HepG2 (cell line): ENCODE measurements around the gene LCN12.

Experiments
- ATF2 ChIP-seq: sonication (generic); formaldehyde crosslinking; IDR thresholded peaks from 2 replicates; pipeline ENCODE4 v1.4.0; 2020; ENCODE audit warnings: missing genetic modification reagents
- E2F5 ChIP-seq: sonication (generic); formaldehyde crosslinking; conservative IDR thresholded peaks from 2 replicates; pipeline ENCODE4 v1.4.0; 2020; ENCODE audit warnings: missing genetic modification reagents
- EEA1 ChIP-seq: sonication (generic); formaldehyde crosslinking; IDR thresholded peaks from 2 replicates; pipeline ENCODE4 v1.5.1; 2020; ENCODE audit warnings: mild to moderate bottlenecking, missing genetic modification reagents, borderline replicate concordance
- MAFK ChIP-seq, 2 experiments: IDR thresholded peaks in 1 of 2; conservative IDR thresholded peaks in 1 of 2; 2 replicates each; pipeline ENCODE4 v1.6.1; 2011; ENCODE audit warnings: improper control_type of control experiment in 2 of 2, low read length in 2 of 2
- SAP130 ChIP-seq: IDR thresholded peaks from 2 replicates; pipeline ENCODE4 v1.6.1; 2016; ENCODE audit warnings: low read depth
- TERF1 ChIP-seq: sonication (generic); formaldehyde crosslinking; IDR thresholded peaks from 2 replicates; pipeline ENCODE4 v1.8.0; 2022; ENCODE audit warnings: mild to moderate bottlenecking, missing genetic modification reagents, moderate library complexity
- ZBTB21 ChIP-seq: sonication (generic); formaldehyde crosslinking; IDR thresholded peaks from 2 replicates; pipeline ENCODE4 v1.4.0; 2020; ENCODE audit warnings: missing genetic modification reagents
- ZNF709 ChIP-seq: sonication (generic); formaldehyde crosslinking; IDR thresholded peaks from 2 replicates; pipeline ENCODE4 v1.5.0; 2020; ENCODE audit warnings: mild to moderate bottlenecking, missing genetic modification reagents
- TF ChIP-seq, protein P1 (sequence below), 2 experiments: IDR thresholded peaks; 2 replicates each; pipeline ENCODE4 v1.6.1; 2011 to 2012; ENCODE audit warnings: low read length in 2 of 2, borderline replicate concordance in 1 of 2, low read depth in 1 of 2, mild to moderate bottlenecking in 1 of 2, moderate library complexity in 1 of 2
- TF ChIP-seq, protein P2 (sequence below): sonication (generic); formaldehyde crosslinking; IDR thresholded peaks from 2 replicates; pipeline ENCODE4 v1.5.0; 2020; ENCODE audit warnings: mild to moderate bottlenecking, missing genetic modification reagents, moderate library complexity
- TF ChIP-seq, protein P3 (sequence below): sonication (generic); formaldehyde crosslinking; conservative IDR thresholded peaks from 2 replicates; pipeline ENCODE4 v1.8.1; 2023; ENCODE audit warnings: missing genetic modification reagents
- TF ChIP-seq, protein P4 (sequence below): sonication (generic); formaldehyde crosslinking; IDR thresholded peaks from 2 replicates; pipeline ENCODE4 v1.4.0; 2020; ENCODE audit warnings: missing genetic modification reagents

DNA sequence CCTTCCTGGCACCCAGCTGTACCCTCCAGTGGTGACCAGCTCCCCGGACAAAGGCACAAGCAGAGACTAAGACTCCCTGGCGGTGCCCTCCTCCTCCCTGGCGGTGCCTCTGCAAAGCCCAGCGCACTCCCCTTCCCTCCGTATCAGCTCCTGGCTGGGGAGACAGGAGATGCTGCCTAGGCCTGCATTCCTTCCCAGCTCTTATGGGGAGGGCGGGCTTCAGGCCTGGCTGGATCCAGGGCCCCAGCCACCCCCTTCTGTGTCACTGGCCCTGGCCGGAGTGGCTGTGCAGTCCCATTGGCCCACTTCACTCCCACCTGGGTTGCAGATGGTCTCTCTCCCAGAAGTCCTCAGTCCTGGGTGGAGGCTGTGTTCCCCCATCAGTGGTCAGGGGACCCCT lies 6.4 kb downstream of the LCN12 start:
- TF ChIP-seq, protein P1, sequence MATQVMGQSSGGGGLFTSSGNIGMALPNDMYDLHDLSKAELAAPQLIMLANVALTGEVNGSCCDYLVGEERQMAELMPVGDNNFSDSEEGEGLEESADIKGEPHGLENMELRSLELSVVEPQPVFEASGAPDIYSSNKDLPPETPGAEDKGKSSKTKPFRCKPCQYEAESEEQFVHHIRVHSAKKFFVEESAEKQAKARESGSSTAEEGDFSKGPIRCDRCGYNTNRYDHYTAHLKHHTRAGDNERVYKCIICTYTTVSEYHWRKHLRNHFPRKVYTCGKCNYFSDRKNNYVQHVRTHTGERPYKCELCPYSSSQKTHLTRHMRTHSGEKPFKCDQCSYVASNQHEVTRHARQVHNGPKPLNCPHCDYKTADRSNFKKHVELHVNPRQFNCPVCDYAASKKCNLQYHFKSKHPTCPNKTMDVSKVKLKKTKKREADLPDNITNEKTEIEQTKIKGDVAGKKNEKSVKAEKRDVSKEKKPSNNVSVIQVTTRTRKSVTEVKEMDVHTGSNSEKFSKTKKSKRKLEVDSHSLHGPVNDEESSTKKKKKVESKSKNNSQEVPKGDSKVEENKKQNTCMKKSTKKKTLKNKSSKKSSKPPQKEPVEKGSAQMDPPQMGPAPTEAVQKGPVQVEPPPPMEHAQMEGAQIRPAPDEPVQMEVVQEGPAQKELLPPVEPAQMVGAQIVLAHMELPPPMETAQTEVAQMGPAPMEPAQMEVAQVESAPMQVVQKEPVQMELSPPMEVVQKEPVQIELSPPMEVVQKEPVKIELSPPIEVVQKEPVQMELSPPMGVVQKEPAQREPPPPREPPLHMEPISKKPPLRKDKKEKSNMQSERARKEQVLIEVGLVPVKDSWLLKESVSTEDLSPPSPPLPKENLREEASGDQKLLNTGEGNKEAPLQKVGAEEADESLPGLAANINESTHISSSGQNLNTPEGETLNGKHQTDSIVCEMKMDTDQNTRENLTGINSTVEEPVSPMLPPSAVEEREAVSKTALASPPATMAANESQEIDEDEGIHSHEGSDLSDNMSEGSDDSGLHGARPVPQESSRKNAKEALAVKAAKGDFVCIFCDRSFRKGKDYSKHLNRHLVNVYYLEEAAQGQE (IDR thresholded peaks at IDR 0.05; ENCODE audit: borderline replicate concordance in 1 of 2, low read depth in 1 of 2, low read length in 2 of 2): no peak
- no peak for TF ChIP-seq ZBTB21
- TF ChIP-seq E2F5: no peak
- TF ChIP-seq ZNF709 (CRISPR knock-in tag): no peak
- TF ChIP-seq EEA1: no peak
- TF ChIP-seq, protein P2, sequence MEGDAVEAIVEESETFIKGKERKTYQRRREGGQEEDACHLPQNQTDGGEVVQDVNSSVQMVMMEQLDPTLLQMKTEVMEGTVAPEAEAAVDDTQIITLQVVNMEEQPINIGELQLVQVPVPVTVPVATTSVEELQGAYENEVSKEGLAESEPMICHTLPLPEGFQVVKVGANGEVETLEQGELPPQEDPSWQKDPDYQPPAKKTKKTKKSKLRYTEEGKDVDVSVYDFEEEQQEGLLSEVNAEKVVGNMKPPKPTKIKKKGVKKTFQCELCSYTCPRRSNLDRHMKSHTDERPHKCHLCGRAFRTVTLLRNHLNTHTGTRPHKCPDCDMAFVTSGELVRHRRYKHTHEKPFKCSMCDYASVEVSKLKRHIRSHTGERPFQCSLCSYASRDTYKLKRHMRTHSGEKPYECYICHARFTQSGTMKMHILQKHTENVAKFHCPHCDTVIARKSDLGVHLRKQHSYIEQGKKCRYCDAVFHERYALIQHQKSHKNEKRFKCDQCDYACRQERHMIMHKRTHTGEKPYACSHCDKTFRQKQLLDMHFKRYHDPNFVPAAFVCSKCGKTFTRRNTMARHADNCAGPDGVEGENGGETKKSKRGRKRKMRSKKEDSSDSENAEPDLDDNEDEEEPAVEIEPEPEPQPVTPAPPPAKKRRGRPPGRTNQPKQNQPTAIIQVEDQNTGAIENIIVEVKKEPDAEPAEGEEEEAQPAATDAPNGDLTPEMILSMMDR: no peak
- TF ChIP-seq, protein P3, sequence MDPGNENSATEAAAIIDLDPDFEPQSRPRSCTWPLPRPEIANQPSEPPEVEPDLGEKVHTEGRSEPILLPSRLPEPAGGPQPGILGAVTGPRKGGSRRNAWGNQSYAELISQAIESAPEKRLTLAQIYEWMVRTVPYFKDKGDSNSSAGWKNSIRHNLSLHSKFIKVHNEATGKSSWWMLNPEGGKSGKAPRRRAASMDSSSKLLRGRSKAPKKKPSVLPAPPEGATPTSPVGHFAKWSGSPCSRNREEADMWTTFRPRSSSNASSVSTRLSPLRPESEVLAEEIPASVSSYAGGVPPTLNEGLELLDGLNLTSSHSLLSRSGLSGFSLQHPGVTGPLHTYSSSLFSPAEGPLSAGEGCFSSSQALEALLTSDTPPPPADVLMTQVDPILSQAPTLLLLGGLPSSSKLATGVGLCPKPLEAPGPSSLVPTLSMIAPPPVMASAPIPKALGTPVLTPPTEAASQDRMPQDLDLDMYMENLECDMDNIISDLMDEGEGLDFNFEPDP (CRISPR knock-in tag): no peak
- TF ChIP-seq TERF1 (CRISPR knock-in tag): no peak
- TF ChIP-seq ATF2 (CRISPR knock-in tag): no peak
- TF ChIP-seq, protein P4, sequence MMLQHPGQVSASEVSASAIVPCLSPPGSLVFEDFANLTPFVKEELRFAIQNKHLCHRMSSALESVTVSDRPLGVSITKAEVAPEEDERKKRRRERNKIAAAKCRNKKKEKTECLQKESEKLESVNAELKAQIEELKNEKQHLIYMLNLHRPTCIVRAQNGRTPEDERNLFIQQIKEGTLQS (CRISPR knock-in tag): no peak
- no peak for TF ChIP-seq SAP130 (CRISPR knock-in tag)
- no peak for TF ChIP-seq MAFK (conservative IDR thresholded peaks at IDR 0.05 in 1 of 2, IDR thresholded peaks at IDR 0.05 in 1 of 2; ENCODE audit: low read length in 2 of 2)
